Fibroblast of pulmonary artery (primary cell): ENCODE measurements around the gene ABRACL.
A peak's percentile ranks its signal among the peaks of the same experiment; 100 is the strongest.

Source experiments
- DNase-seq: peaks from one replicate; pipeline ENCODE4 v3.0.0-alpha.2; 2010; ENCODE audit warnings: low read depth
- H3K4me3 ChIP-seq: replicated peaks from 2 replicates; pipeline ENCODE4 v1.5.1; 2011; ENCODE audit warnings: low read depth, mild to moderate bottlenecking, control low read depth, low read length, moderate library complexity
- CTCF ChIP-seq: IDR thresholded peaks from 2 replicates; pipeline ENCODE4 v1.5.1; 2011; ENCODE audit warnings: mild to moderate bottlenecking, control low read depth, low read length, inconsistent platforms; ENCODE audit errors: missing control alignments

The ABRACL gene

GRCh38 chr6:139058029-139058428, 29.5 kb downstream of the ABRACL start:
- TF ChIP-seq CTCF = no peak
- no peak overlapping the region for H3K4me3 ChIP-seq
- DNase-seq = no peak

GRCh38 chr6:139060332-139060731, 31.8 kb downstream of the ABRACL start:
- DNase-seq = peak; percentile 74
- no peak overlapping the region for H3K4me3 ChIP-seq
- TF ChIP-seq CTCF = no peak

- no peak for TF ChIP-seq CTCF
- H3K4me3 ChIP-seq = no peak overlapping the region
- DNase-seq = peak; percentile 17
Measured at GRCh38 chr6:139062932-139063646, 34.5 kb downstream of the ABRACL start.

DNA sequence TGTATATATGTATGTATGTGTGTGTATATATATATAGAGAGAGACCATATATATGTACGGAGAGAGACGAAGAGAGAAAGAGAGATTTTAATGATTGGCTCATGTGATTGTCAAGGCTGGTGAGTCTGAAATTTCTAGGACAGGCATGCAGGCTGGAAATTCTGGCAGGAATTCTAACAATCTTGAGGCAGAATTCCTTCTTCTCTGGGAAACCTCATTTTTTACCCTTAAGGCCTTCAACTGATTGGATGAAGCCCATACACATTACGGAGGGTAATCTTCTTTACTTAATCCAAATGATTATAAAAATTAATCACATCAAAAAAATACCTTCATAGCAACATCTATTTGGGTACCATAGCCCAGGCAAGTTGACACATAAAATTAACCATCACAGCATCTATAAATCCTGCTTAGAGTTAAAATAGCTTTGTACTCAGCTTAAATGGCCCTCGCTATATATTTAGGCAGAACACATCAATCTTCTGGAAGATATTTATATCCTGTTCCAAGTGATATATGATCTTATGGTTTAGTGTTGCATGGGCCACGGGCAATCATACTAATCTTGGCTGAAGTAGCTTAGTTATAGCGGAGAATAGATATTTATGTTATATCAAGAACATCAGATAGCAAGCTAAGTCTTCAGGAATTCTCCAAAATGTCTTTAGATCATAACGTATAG, 36.6 kb downstream of the ABRACL start:
- no peak for TF ChIP-seq CTCF
- H3K4me3 ChIP-seq = no peak overlapping the region
- DNase-seq = no peak

- no peak for TF ChIP-seq CTCF
- DNase-seq = no peak
- no peak overlapping the region for H3K4me3 ChIP-seq
Measured at GRCh38 chr6:139066080-139066479, 37.5 kb downstream of the ABRACL start.

- no peak for DNase-seq
- no peak overlapping the region for H3K4me3 ChIP-seq
- no peak for TF ChIP-seq CTCF
Measured at GRCh38 chr6:139068846-139069245, 40.3 kb downstream of the ABRACL start.
